ENCODE measurements around the gene SMARCB1.

The SMARCB1 gene

DNA sequence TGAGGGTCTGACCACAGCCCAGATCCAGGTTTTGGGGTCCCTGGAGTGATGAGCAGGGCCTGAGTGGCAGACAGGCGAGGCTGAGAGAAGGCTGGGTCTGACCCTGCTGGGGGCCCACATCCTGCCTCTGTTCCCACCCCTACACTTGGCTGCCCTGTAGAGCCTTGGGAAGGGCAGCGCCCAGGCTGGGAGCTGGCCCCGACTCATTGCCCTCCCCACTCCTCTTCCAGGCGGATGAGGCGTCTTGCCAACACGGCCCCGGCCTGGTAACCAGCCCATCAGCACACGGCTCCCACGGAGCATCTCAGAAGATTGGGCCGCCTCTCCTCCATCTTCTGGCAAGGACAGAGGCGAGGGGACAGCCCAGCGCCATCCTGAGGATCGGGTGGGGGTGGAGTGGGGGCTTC, 47.1 kb downstream of the SMARCB1 start:
- Histone ChIP-seq H3K27ac (ENCODE audit: insufficient read depth in 1 of 2, low read depth in 1 of 2, low read length in 2 of 2, poor library complexity in 1 of 2, severe bottlenecking in 2 of 2) (peak overlapping the region in 1 of 2 experiments; percentile 54), H3K4me3 (ENCODE audit: control insufficient read depth in 1 of 7, extremely low read depth in 1 of 7, insufficient read depth in 4 of 7, low read depth in 2 of 7, low read length in 6 of 7) (no peak overlapping the region), H3K27me3 (replicated peaks in 2 of 5; ENCODE audit: control insufficient read depth in 4 of 5, insufficient read depth in 5 of 5, low read length in 4 of 5) (no peaks in the 10 kb centered on the region), H3K9me3 (ENCODE audit: control extremely low read depth in 1 of 5, control insufficient read depth in 4 of 5, insufficient read depth in 2 of 5, low read depth in 1 of 5, low read length in 4 of 5) (no peaks in the 10 kb centered on the region), H3K36me3 (ENCODE audit: control insufficient read depth in 4 of 4, insufficient read depth in 4 of 4, low read length in 3 of 4) (peaks cover 5 to 76% (median 56%) of the 10 kb centered on the region in 4 experiments), H3K4me1 (ENCODE audit: control extremely low read depth in 1 of 4, control insufficient read depth in 4 of 4, insufficient read depth in 4 of 4, low read length in 3 of 4) (peaks cover 2 to 20% (median 17%) of the 10 kb centered on the region in 4 experiments)
- ChIA-PET POLR2A (interaction anchor here (1.8 kb wide), 1 partner anchor 12 kb away, joined by 4 read pairs; no protein-coding TSS in a partner anchor), CTCF (interaction anchor here (1.6 to 2.5 kb wide), 3 partner anchors 11 to 49 kb away, joined by 4 to 14 read pairs (median 8); no protein-coding TSS in a partner anchor)
- no peak for DNase-seq
- 98% methylated on average over 9 of the region's 13 CpGs for WGBS (ENCODE audit: insufficient coverage)

DNA sequence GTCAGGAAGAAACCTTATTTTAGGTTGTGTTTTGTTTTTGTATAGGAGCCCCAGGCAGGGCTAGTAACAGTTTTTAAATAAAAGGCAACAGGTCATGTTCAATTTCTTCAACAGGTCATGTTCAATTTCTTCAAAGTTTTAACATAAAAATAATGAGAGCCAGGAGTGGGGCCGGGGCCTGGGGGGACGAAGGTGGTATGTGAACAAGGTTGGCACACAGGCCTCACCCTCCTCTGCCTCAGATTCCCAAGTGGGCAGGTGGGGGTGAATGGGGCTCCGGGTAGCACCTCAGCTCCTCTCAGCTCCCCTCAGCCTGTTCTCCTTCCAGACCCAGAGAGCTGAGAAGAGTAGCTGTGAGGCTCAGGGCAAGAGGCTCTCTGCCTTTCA, 47.6 kb downstream of the SMARCB1 start:
- Histone ChIP-seq H3K27ac (ENCODE audit: insufficient read depth in 1 of 2, low read depth in 1 of 2, low read length in 2 of 2, poor library complexity in 1 of 2, severe bottlenecking in 2 of 2) (no peak overlapping the region), H3K36me3 (ENCODE audit: control insufficient read depth in 4 of 4, insufficient read depth in 4 of 4, low read length in 3 of 4) (peaks cover 5 to 72% (median 54%) of the 10 kb centered on the region in 4 experiments), H3K4me3 (ENCODE audit: control insufficient read depth in 1 of 7, extremely low read depth in 1 of 7, insufficient read depth in 4 of 7, low read depth in 2 of 7, low read length in 6 of 7) (no peak overlapping the region), H3K4me1 (ENCODE audit: control extremely low read depth in 1 of 4, control insufficient read depth in 4 of 4, insufficient read depth in 4 of 4, low read length in 3 of 4) (peaks cover 2 to 21% (median 18%) of the 10 kb centered on the region in 4 experiments), H3K9me3 (ENCODE audit: control extremely low read depth in 1 of 5, control insufficient read depth in 4 of 5, insufficient read depth in 2 of 5, low read depth in 1 of 5, low read length in 4 of 5) (no peaks in the 10 kb centered on the region), H3K27me3 (replicated peaks in 2 of 5; ENCODE audit: control insufficient read depth in 4 of 5, insufficient read depth in 5 of 5, low read length in 4 of 5) (no peaks in the 10 kb centered on the region)
- ChIA-PET POLR2A (interaction anchor here (1.2 to 1.8 kb wide), 2 partner anchors 11 to 15 kb away, joined by 4 to 7 read pairs; no protein-coding TSS in a partner anchor), CTCF (interaction anchor here (1.6 to 3.0 kb wide), 4 partner anchors 9 to 50 kb away, joined by 4 to 14 read pairs (median 12); no protein-coding TSS in a partner anchor)
- WGBS (ENCODE audit: insufficient coverage) = no CpG with 5 or more reads among the region's 3 CpGs
- no peak for DNase-seq

DNA sequence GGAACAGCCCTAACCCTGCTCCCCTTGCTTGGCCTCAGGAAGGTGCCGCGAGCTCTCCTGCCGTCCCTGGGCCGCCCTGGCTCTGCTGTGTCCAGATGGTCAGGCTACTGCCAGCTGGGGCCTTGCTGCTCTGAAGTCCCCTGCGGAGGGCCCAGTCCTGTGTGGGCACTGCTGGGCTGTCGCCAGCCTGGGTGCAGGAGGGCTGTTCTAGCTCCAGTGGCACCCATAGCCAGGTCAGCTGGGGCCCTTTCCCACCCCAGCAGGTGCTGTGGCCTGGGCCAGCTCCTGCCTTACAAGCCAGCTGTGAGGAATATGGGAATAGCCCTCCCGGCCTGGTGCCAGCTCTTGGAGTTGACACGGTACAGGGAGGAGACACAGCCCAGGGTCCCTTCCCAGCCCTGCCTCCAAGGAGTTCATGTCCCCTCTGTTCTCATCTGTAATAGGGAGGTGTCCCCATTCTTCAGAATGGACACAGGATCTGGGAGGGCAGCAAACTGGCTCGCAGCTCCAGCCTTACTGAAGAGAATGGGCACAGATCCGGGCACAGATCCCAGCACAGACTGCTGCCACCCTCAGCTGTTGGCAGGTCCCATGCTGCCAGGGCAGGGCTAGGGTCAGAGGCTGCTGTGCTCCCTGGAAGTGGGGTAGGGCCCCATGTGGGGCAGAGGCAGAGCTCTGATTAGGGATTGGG, 48.2 kb downstream of the SMARCB1 start:
- WGBS (ENCODE audit: insufficient coverage) = over 99% methylated on average over 9 of the region's 10 CpGs
- H3K36me3 ChIP-seq (ENCODE audit: control insufficient read depth in 4 of 4, insufficient read depth in 4 of 4, low read length in 3 of 4) = peaks cover 5 to 70% (median 51%) of the 10 kb centered on the region in 4 experiments
- H3K27me3 ChIP-seq (replicated peaks in 2 of 5; ENCODE audit: control insufficient read depth in 4 of 5, insufficient read depth in 5 of 5, low read length in 4 of 5) = no peaks in the 10 kb centered on the region
- POLR2A ChIA-PET = interaction anchor here (1.2 to 1.8 kb wide), 3 partner anchors 9 to 15 kb away, joined by 4 to 7 read pairs (median 5); no protein-coding TSS in a partner anchor
- H3K9me3 ChIP-seq (ENCODE audit: control extremely low read depth in 1 of 5, control insufficient read depth in 4 of 5, insufficient read depth in 2 of 5, low read depth in 1 of 5, low read length in 4 of 5) = no peaks in the 10 kb centered on the region
- H3K27ac ChIP-seq (ENCODE audit: insufficient read depth in 1 of 2, low read depth in 1 of 2, low read length in 2 of 2, poor library complexity in 1 of 2, severe bottlenecking in 2 of 2) = peak overlapping the region in 1 of 2 experiments; percentile 25
- H3K4me1 ChIP-seq (ENCODE audit: control extremely low read depth in 1 of 4, control insufficient read depth in 4 of 4, insufficient read depth in 4 of 4, low read length in 3 of 4) = peaks cover 2 to 26% (median 23%) of the 10 kb centered on the region in 4 experiments
- H3K4me3 ChIP-seq (ENCODE audit: control insufficient read depth in 1 of 7, extremely low read depth in 1 of 7, insufficient read depth in 4 of 7, low read depth in 2 of 7, low read length in 6 of 7) = no peak overlapping the region
- CTCF ChIA-PET = interaction anchor here (1.1 to 3.0 kb wide), 6 partner anchors 9 to 67 kb away, joined by 3 to 14 read pairs (median 8); partner anchors contain the start of gene CHCHD10
- no peak for DNase-seq

GRCh38 chr22:23835484-23836144, 48.8 kb downstream of the SMARCB1 start:
- no peaks in the 10 kb centered on the region for H3K9me3 ChIP-seq (ENCODE audit: control extremely low read depth in 1 of 5, control insufficient read depth in 4 of 5, insufficient read depth in 2 of 5, low read depth in 1 of 5, low read length in 4 of 5)
- CTCF ChIA-PET = interaction anchor here (1.1 to 3.0 kb wide), 8 partner anchors 9 to 68 kb away, joined by 3 to 14 read pairs (median 6); partner anchors contain the start of gene CHCHD10
- POLR2A ChIA-PET = interaction anchor here (0.6 to 1.8 kb wide), 6 partner anchors 8 to 565 kb away, joined by 3 to 7 read pairs (median 4); no protein-coding TSS in a partner anchor
- 83% methylated on average over 11 of the region's 11 CpGs for WGBS (ENCODE audit: insufficient coverage)
- peaks cover 2 to 27% (median 24%) of the 10 kb centered on the region in 4 experiments for H3K4me1 ChIP-seq (ENCODE audit: control extremely low read depth in 1 of 4, control insufficient read depth in 4 of 4, insufficient read depth in 4 of 4, low read length in 3 of 4)
- no peak overlapping the region for H3K4me3 ChIP-seq (ENCODE audit: control insufficient read depth in 1 of 7, extremely low read depth in 1 of 7, insufficient read depth in 4 of 7, low read depth in 2 of 7, low read length in 6 of 7)
- no peaks in the 10 kb centered on the region for H3K27me3 ChIP-seq (replicated peaks in 2 of 5; ENCODE audit: control insufficient read depth in 4 of 5, insufficient read depth in 5 of 5, low read length in 4 of 5)
- DNase-seq = no peak
- H3K36me3 ChIP-seq (ENCODE audit: control insufficient read depth in 4 of 4, insufficient read depth in 4 of 4, low read length in 3 of 4) = peaks cover 3 to 70% (median 48%) of the 10 kb centered on the region in 4 experiments
- H3K27ac ChIP-seq (ENCODE audit: insufficient read depth in 1 of 2, low read depth in 1 of 2, low read length in 2 of 2, poor library complexity in 1 of 2, severe bottlenecking in 2 of 2) = no peak overlapping the region

DNA sequence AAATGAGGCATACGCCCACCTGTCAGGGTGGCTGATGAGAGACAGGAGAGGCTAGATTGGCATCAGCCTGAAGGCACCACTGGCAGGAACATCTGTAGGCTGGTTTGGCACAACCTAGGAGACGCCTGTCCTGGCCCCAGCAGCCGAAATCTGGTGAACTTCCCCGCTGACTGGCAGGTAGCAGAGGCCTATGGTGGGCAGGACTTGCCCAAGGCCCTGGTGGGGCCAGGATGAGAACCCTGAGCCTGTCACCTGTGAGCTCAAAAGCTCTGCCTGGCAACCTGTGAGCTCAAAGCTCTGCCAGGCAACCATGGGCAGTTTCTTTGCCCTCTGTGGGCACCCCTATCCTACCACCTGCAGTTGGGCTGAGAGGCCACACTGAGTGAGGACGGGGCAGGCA, 49.5 kb downstream of the SMARCB1 start:
- WGBS (ENCODE audit: insufficient coverage) = 73% methylated on average over 4 of the region's 5 CpGs

GRCh38 chr22:23836692-23837495, 50.1 kb downstream of the SMARCB1 start:
- 83% methylated on average over 9 of the region's 12 CpGs for WGBS (ENCODE audit: insufficient coverage)
- peaks cover 2 to 27% (median 24%) of the 10 kb centered on the region in 4 experiments for H3K4me1 ChIP-seq (ENCODE audit: control extremely low read depth in 1 of 4, control insufficient read depth in 4 of 4, insufficient read depth in 4 of 4, low read length in 3 of 4)
- POLR2A ChIA-PET = interaction anchor here (0.5 to 1.3 kb wide), 5 partner anchors 10 to 566 kb away, joined by 3 to 5 read pairs (median 3); no protein-coding TSS in a partner anchor

More for the DNA sequence above, 49.5 kb downstream of the SMARCB1 start:
- CTCF ChIA-PET = interaction anchor here (1.4 to 3.0 kb wide), 5 partner anchors 8 to 18 kb away, joined by 5 to 14 read pairs (median 11); no protein-coding TSS in a partner anchor
- no peaks in the 10 kb centered on the region for H3K27me3 ChIP-seq (replicated peaks in 2 of 5; ENCODE audit: control insufficient read depth in 4 of 5, insufficient read depth in 5 of 5, low read length in 4 of 5)
- no peaks in the 10 kb centered on the region for H3K9me3 ChIP-seq (ENCODE audit: control extremely low read depth in 1 of 5, control insufficient read depth in 4 of 5, insufficient read depth in 2 of 5, low read depth in 1 of 5, low read length in 4 of 5)
- POLR2A ChIA-PET = interaction anchor here (0.6 to 1.3 kb wide), 4 partner anchors 10 to 565 kb away, joined by 3 to 5 read pairs (median 4); no protein-coding TSS in a partner anchor
- no peak overlapping the region for H3K4me3 ChIP-seq (ENCODE audit: control insufficient read depth in 1 of 7, extremely low read depth in 1 of 7, insufficient read depth in 4 of 7, low read depth in 2 of 7, low read length in 6 of 7)
- peaks cover 3 to 64% (median 43%) of the 10 kb centered on the region in 4 experiments for H3K36me3 ChIP-seq (ENCODE audit: control insufficient read depth in 4 of 4, insufficient read depth in 4 of 4, low read length in 3 of 4)
- DNase-seq = no peak
- no peak overlapping the region for H3K27ac ChIP-seq (ENCODE audit: insufficient read depth in 1 of 2, low read depth in 1 of 2, low read length in 2 of 2, poor library complexity in 1 of 2, severe bottlenecking in 2 of 2)
- H3K4me1 ChIP-seq (ENCODE audit: control extremely low read depth in 1 of 4, control insufficient read depth in 4 of 4, insufficient read depth in 4 of 4, low read length in 3 of 4) = peaks cover 2 to 27% (median 24%) of the 10 kb centered on the region in 4 experiments

More at GRCh38 chr22:23836692-23837495, 50.1 kb downstream of the SMARCB1 start:
- no peak for DNase-seq
- Histone ChIP-seq H3K27ac (ENCODE audit: insufficient read depth in 1 of 2, low read depth in 1 of 2, low read length in 2 of 2, poor library complexity in 1 of 2, severe bottlenecking in 2 of 2) (peak overlapping the region in 1 of 2 experiments; percentile 85), H3K4me3 (ENCODE audit: control insufficient read depth in 1 of 7, extremely low read depth in 1 of 7, insufficient read depth in 4 of 7, low read depth in 2 of 7, low read length in 6 of 7) (no peak overlapping the region), H3K36me3 (ENCODE audit: control insufficient read depth in 4 of 4, insufficient read depth in 4 of 4, low read length in 3 of 4) (peaks cover 3 to 58% (median 37%) of the 10 kb centered on the region in 4 experiments), H3K27me3 (replicated peaks in 2 of 5; ENCODE audit: control insufficient read depth in 4 of 5, insufficient read depth in 5 of 5, low read length in 4 of 5) (no peaks in the 10 kb centered on the region), H3K9me3 (ENCODE audit: control extremely low read depth in 1 of 5, control insufficient read depth in 4 of 5, insufficient read depth in 2 of 5, low read depth in 1 of 5, low read length in 4 of 5) (no peaks in the 10 kb centered on the region)
- CTCF ChIA-PET = interaction anchor here (0.9 to 3.0 kb wide), 5 partner anchors 9 to 25 kb away, joined by 3 to 14 read pairs (median 5); no protein-coding TSS in a partner anchor

All from common myeloid progenitor, CD34-positive (primary cell).